ENCODE results near the gene BIN2. TPM values are rescaled to one million over a fixed set of nuclear protein-coding genes. Genes with fewer than 3 reads are reported as not detected.
"Not testable (repeated sequence)": the region's sequence is repeated elsewhere in the genome, so short reads cannot be mapped to it uniquely, and the experiment has no call there.

The BIN2 gene
- total RNA-seq, 1 donor from 2014 or later: 43.3 TPM

GRCh38 chr12:51322452-51322851 is 1.5 kb downstream of the BIN2 start:
- no peak for DNase-seq (ENCODE audit: low spot score)
- peaks cover 19% of the 10 kb centered on the region for H3K36me3 Mint-ChIP-seq (ENCODE audit: low read depth)
- H3K9me3 Mint-ChIP-seq: no peaks in the 10 kb centered on the region
- intact Hi-C loops (cut with micrococcal nuclease): loop anchor here (1.0 to 10.0 kb wide), 10 partner anchors 8 to 818 kb away; partner anchors contain the start of genes ATF1, CSRNP2, DIP2B and LETMD1
- no peaks in the 10 kb centered on the region for H3K27me3 Mint-ChIP-seq (ENCODE audit: insufficient read depth)
- peaks cover 86% of the 10 kb centered on the region for H3K4me1 Mint-ChIP-seq (ENCODE audit: low read depth)
- peak overlapping the region; percentile 90 for H3K4me3 Mint-ChIP-seq
- H3K27ac Mint-ChIP-seq: peak overlapping the region; percentile 87

- H3K36me3 Mint-ChIP-seq (ENCODE audit: low read depth): peaks cover 23% of the 10 kb centered on the region
- intact Hi-C loops (cut with micrococcal nuclease): loop anchor here (1.0 to 10.0 kb wide), 10 partner anchors 8 to 817 kb away; partner anchors contain the start of genes ATF1, CSRNP2, DIP2B and LETMD1
- H3K27ac Mint-ChIP-seq: peak overlapping the region; percentile 80
- H3K27me3 Mint-ChIP-seq (ENCODE audit: insufficient read depth): no peaks in the 10 kb centered on the region
- H3K4me3 Mint-ChIP-seq: peak overlapping the region; percentile 90
- no peak for DNase-seq (ENCODE audit: low spot score)
- H3K9me3 Mint-ChIP-seq: no peaks in the 10 kb centered on the region
- H3K4me1 Mint-ChIP-seq (ENCODE audit: low read depth): peaks cover 81% of the 10 kb centered on the region
These were observed 2.1 kb downstream of the BIN2 start for GRCh38 chr12:51321882-51322281.

- Mint-ChIP-seq H3K36me3 (ENCODE audit: low read depth) (peaks cover 26% of the 10 kb centered on the region), H3K27me3 (ENCODE audit: insufficient read depth) (no peaks in the 10 kb centered on the region), H3K4me3 (peak overlapping the region; percentile 90), H3K4me1 (ENCODE audit: low read depth) (peaks cover 77% of the 10 kb centered on the region), H3K27ac (peak overlapping the region; percentile 77), H3K9me3 (no peaks in the 10 kb centered on the region)
- intact Hi-C loops (cut with micrococcal nuclease): loop anchor here (5.0 to 10.0 kb wide), 6 partner anchors 54 to 816 kb away; partner anchors contain the start of genes ATF1, DIP2B, LETMD1 and POU6F1
- no peak for DNase-seq (ENCODE audit: low spot score)
These were observed 3.2 kb downstream of the BIN2 start for GRCh38 chr12:51320695-51321320.

- no peaks in the 10 kb centered on the region for H3K9me3 Mint-ChIP-seq
- no peaks in the 10 kb centered on the region for H3K27me3 Mint-ChIP-seq (ENCODE audit: insufficient read depth)
- intact Hi-C loops (cut with micrococcal nuclease): loop anchor here (5.0 to 10.0 kb wide), 6 partner anchors 53 to 816 kb away; partner anchors contain the start of genes ATF1, DIP2B, LETMD1 and POU6F1
- DNase-seq (ENCODE audit: low spot score): no peak
- H3K4me1 Mint-ChIP-seq (ENCODE audit: low read depth): peaks cover 76% of the 10 kb centered on the region
- H3K4me3 Mint-ChIP-seq: peak overlapping the region; percentile 90
- peak overlapping the region; percentile 67 for H3K27ac Mint-ChIP-seq
- peaks cover 26% of the 10 kb centered on the region for H3K36me3 Mint-ChIP-seq (ENCODE audit: low read depth)
These were observed 3.7 kb downstream of the BIN2 start for GRCh38 chr12:51320311-51320694.

GRCh38 chr12:51318846-51319599 is 5.0 kb downstream of the BIN2 start:
- H3K36me3 Mint-ChIP-seq (ENCODE audit: low read depth): peaks cover 28% of the 10 kb centered on the region
- peak overlapping the region; percentile 81 for H3K27ac Mint-ChIP-seq
- peak; percentile 49 for DNase-seq (ENCODE audit: low spot score)
- H3K4me3 Mint-ChIP-seq: peak overlapping the region; percentile 61
- H3K4me1 Mint-ChIP-seq (ENCODE audit: low read depth): peaks cover 70% of the 10 kb centered on the region
- no peaks in the 10 kb centered on the region for H3K9me3 Mint-ChIP-seq
- H3K27me3 Mint-ChIP-seq (ENCODE audit: insufficient read depth): no peaks in the 10 kb centered on the region
- intact Hi-C loops (cut with micrococcal nuclease): no loop called here

- intact Hi-C loops (cut with micrococcal nuclease); DNase-seq (ENCODE audit: low spot score); H3K27me3 Mint-ChIP-seq (ENCODE audit: insufficient read depth); H3K9me3 Mint-ChIP-seq: not testable (repeated sequence)
- Mint-ChIP-seq H3K4me3 (peak overlapping the region; percentile 51), H3K36me3 (ENCODE audit: low read depth) (peaks cover 28% of the 10 kb centered on the region), H3K4me1 (ENCODE audit: low read depth) (peaks cover 66% of the 10 kb centered on the region), H3K27ac (peak overlapping the region; percentile 81)
These were observed 5.7 kb downstream of the BIN2 start for GRCh38 chr12:51318057-51318806.

GRCh38 chr12:51311389-51311788 is 12.6 kb downstream of the BIN2 start:
- no peak for DNase-seq (ENCODE audit: low spot score)
- Mint-ChIP-seq H3K9me3 (no peaks in the 10 kb centered on the region), H3K4me3 (no peak overlapping the region), H3K27ac (no peak overlapping the region), H3K27me3 (ENCODE audit: insufficient read depth) (no peaks in the 10 kb centered on the region), H3K36me3 (ENCODE audit: low read depth) (peaks cover 32% of the 10 kb centered on the region), H3K4me1 (ENCODE audit: low read depth) (peaks cover 30% of the 10 kb centered on the region)
- intact Hi-C loops (cut with micrococcal nuclease): no loop called here

- Mint-ChIP-seq H3K9me3 (no peaks in the 10 kb centered on the region), H3K27ac (peak overlapping the region; percentile 21), H3K4me1 (ENCODE audit: low read depth) (peaks cover 23% of the 10 kb centered on the region), H3K36me3 (ENCODE audit: low read depth) (peaks cover 45% of the 10 kb centered on the region), H3K4me3 (no peak overlapping the region), H3K27me3 (ENCODE audit: insufficient read depth) (no peaks in the 10 kb centered on the region)
- no peak for DNase-seq (ENCODE audit: low spot score)
- intact Hi-C loops (cut with micrococcal nuclease): no loop called here
These were observed 16.1 kb downstream of the BIN2 start for GRCh38 chr12:51307655-51308593.

- H3K27ac Mint-ChIP-seq: peak overlapping the region; percentile 30
- DNase-seq (ENCODE audit: low spot score): no peak
- H3K4me3 Mint-ChIP-seq: no peak overlapping the region
- peaks cover 16% of the 10 kb centered on the region for H3K4me1 Mint-ChIP-seq (ENCODE audit: low read depth)
- H3K36me3 Mint-ChIP-seq (ENCODE audit: low read depth): peaks cover 49% of the 10 kb centered on the region
- intact Hi-C loops (cut with micrococcal nuclease): no loop called here
- H3K9me3 Mint-ChIP-seq: no peaks in the 10 kb centered on the region
- H3K27me3 Mint-ChIP-seq (ENCODE audit: insufficient read depth): no peaks in the 10 kb centered on the region
These were observed 17.5 kb downstream of the BIN2 start for GRCh38 chr12:51306507-51306906.

- not testable (repeated sequence) for H3K27me3 Mint-ChIP-seq (ENCODE audit: insufficient read depth); DNase-seq (ENCODE audit: low spot score); H3K4me3 Mint-ChIP-seq; H3K9me3 Mint-ChIP-seq; H3K4me1 Mint-ChIP-seq (ENCODE audit: low read depth); H3K27ac Mint-ChIP-seq
- H3K36me3 Mint-ChIP-seq (ENCODE audit: low read depth): peaks cover 38% of the 10 kb centered on the region
- intact Hi-C loops (cut with micrococcal nuclease): loop anchor here (5.0 kb wide), 1 partner anchor 42 kb away; no protein-coding TSS in a partner anchor
These were observed 23.2 kb downstream of the BIN2 start for GRCh38 chr12:51300768-51301167.

GRCh38 chr12:51295651-51296050 is 28.3 kb downstream of the BIN2 start:
- H3K4me3 Mint-ChIP-seq: no peak overlapping the region

GRCh38 chr12:51294097-51294496 is 29.9 kb downstream of the BIN2 start:
- peaks cover 29% of the 10 kb centered on the region for H3K36me3 Mint-ChIP-seq (ENCODE audit: low read depth)
- H3K27me3 Mint-ChIP-seq (ENCODE audit: insufficient read depth): not testable (repeated sequence)
- H3K27ac Mint-ChIP-seq: peak overlapping the region; percentile 86

More at GRCh38 chr12:51295651-51296050, 28.3 kb downstream of the BIN2 start:
- no peaks in the 10 kb centered on the region for H3K9me3 Mint-ChIP-seq
- DNase-seq (ENCODE audit: low spot score): no peak
- no peak overlapping the region for H3K27ac Mint-ChIP-seq
- peaks cover 5% of the 10 kb centered on the region for H3K4me1 Mint-ChIP-seq (ENCODE audit: low read depth)
- intact Hi-C loops (cut with micrococcal nuclease): no loop called here
- H3K36me3 Mint-ChIP-seq (ENCODE audit: low read depth): peaks cover 30% of the 10 kb centered on the region
- H3K27me3 Mint-ChIP-seq (ENCODE audit: insufficient read depth): no peaks in the 10 kb centered on the region

More at GRCh38 chr12:51294097-51294496, 29.9 kb downstream of the BIN2 start:
- H3K9me3 Mint-ChIP-seq; H3K4me3 Mint-ChIP-seq; intact Hi-C loops (cut with micrococcal nuclease); H3K4me1 Mint-ChIP-seq (ENCODE audit: low read depth); DNase-seq (ENCODE audit: low spot score): not testable (repeated sequence)
